Hepatocyte (in vitro differentiated cells): Measurements from ENCODE around the gene KIAA0040. TPM values are rescaled to one million over a fixed set of nuclear protein-coding genes. Genes with fewer than 3 reads are reported as not detected.

Experiments used
- DNase-seq: peaks from one replicate; pipeline ENCODE4 v3.0.0-alpha.2; 2016; ENCODE audit warnings: low spot score
- H2AFZ ChIP-seq: fragments of 200-600 bp; sonication (generic); 2 replicates; pipeline ENCODE4 v1.6.0; 2016; ENCODE audit warnings: antibody characterized with exemption, mild to moderate bottlenecking
- H3K27ac ChIP-seq: fragments of 200-600 bp; sonication (generic); 2 replicates; pipeline ENCODE4 v1.5.1; 2016; ENCODE audit warnings: mild to moderate bottlenecking
- H3K27me3 ChIP-seq: fragments of 200-600 bp; sonication (generic); 2 replicates; pipeline ENCODE4 v1.6.1; 2016
- H3K36me3 ChIP-seq: fragments of 200-600 bp; sonication (generic); replicated peaks from 2 replicates; pipeline ENCODE4 v1.5.1; 2016; ENCODE audit warnings: low read depth; ENCODE audit not compliant: insufficient read depth
- H3K4me1 ChIP-seq: fragments of 200-600 bp; sonication (generic); 2 replicates; pipeline ENCODE4 v1.5.1; 2016; ENCODE audit warnings: mild to moderate bottlenecking, moderate library complexity; ENCODE audit not compliant: insufficient read depth
- H3K4me2 ChIP-seq: fragments of 200-600 bp; sonication (generic); 2 replicates; pipeline ENCODE4 v1.6.0; 2016
- H3K4me3 ChIP-seq: fragments of 200-600 bp; sonication (generic); 2 replicates; pipeline ENCODE4 v1.5.1; 2016; ENCODE audit warnings: mild to moderate bottlenecking
- H3K79me2 ChIP-seq: fragments of 200-600 bp; sonication (generic); 2 replicates; pipeline ENCODE4 v1.6.0; 2017; ENCODE audit warnings: mild to moderate bottlenecking
- H3K9me2 ChIP-seq: fragments of 200-600 bp; sonication (generic); replicated peaks from 2 replicates; pipeline ENCODE4 v1.6.0; 2017; ENCODE audit warnings: mild to moderate bottlenecking; ENCODE audit not compliant: insufficient read depth
- H3K9me3 ChIP-seq: fragments of 200-600 bp; sonication (generic); 2 replicates; pipeline ENCODE4 v1.5.1; 2016; ENCODE audit warnings: low read depth, mild to moderate bottlenecking
- H4K20me1 ChIP-seq: fragments of 200-600 bp; sonication (generic); 2 replicates; pipeline ENCODE4 v1.6.0; 2016; ENCODE audit warnings: mild to moderate bottlenecking; ENCODE audit not compliant: insufficient read depth, poor library complexity, severe bottlenecking
- CTCF ChIP-seq: fragments of 200-600 bp; sonication (generic); IDR thresholded peaks from 2 replicates; pipeline ENCODE4 v1.5.1; 2016; ENCODE audit warnings: antibody characterized with exemption, mild to moderate bottlenecking; ENCODE audit not compliant: poor library complexity
- EZH2 ChIP-seq: fragments of 200-600 bp; sonication (generic); IDR thresholded peaks from 2 replicates; pipeline ENCODE4 v1.6.1; 2016; ENCODE audit warnings: antibody characterized with exemption, mild to moderate bottlenecking, borderline replicate concordance
- EZH2phosphoT487 ChIP-seq: fragments of 200-600 bp; sonication (generic); IDR thresholded peaks from one replicate; pipeline ENCODE4 v1.6.1; 2018; ENCODE audit warnings: antibody characterized with exemption, mild to moderate bottlenecking, low read depth, moderate library complexity; ENCODE audit not compliant: unreplicated experiment, severe bottlenecking
- WGBS: methylation state at CpG from one replicate; pipeline ENCODE4 v1.1.6; 2016; ENCODE audit warnings: low lambda C conversion rate; ENCODE audit errors: missing lambda C conversion rate; 5-methylcytosine and 5-hydroxymethylcytosine counted together
- polyA plus RNA-seq: library from polyadenylated mRNA; unstranded; fragments of >200 nt; fragmentation: Nextera tagmentation; extraction: Ambion mirVana; gene quantifications from 2 replicates; pipeline ENCODE4 v1.2.1, GENCODE V29; 2016
- total RNA-seq: library from RNA; depleted of rRNA; stranded (reverse); fragments of >200 nt; gene quantifications from 2 replicates; pipeline ENCODE4 v1.2.3, GENCODE V29; 2014

KIAA0040 gene
- total and polyA plus RNA-seq, 2 experiments from 2014 or later = 4.5 to 8.1 TPM

GRCh38 chr1:175218786-175219434, 26.3 kb upstream of the KIAA0040 start:
- TF ChIP-seq EZH2phosphoT487 = no peak
- no peak for TF ChIP-seq EZH2
- no peak for TF ChIP-seq CTCF
- 42% methylated on average over 5 of the region's 5 CpGs for WGBS
- Histone ChIP-seq H3K27me3 (no peaks in the 10 kb centered on the region), H3K36me3 (no peaks in the 10 kb centered on the region), H4K20me1 (no peaks in the 10 kb centered on the region), H3K4me2 (peak overlapping the region; percentile 37), H3K27ac (peak overlapping the region; percentile 85), H3K9me2 (no peaks in the 10 kb centered on the region), H3K4me1 (peaks cover 20% of the 10 kb centered on the region), H2AFZ (no peak overlapping the region), H3K79me2 (no peaks in the 10 kb centered on the region), H3K9me3 (no peaks in the 10 kb centered on the region), H3K4me3 (no peak overlapping the region)
- DNase-seq = peak; percentile 62

- H2AFZ ChIP-seq = no peak overlapping the region
- no peak for TF ChIP-seq EZH2phosphoT487
- no peak for TF ChIP-seq CTCF
- no peak for TF ChIP-seq EZH2
- H4K20me1 ChIP-seq = no peaks in the 10 kb centered on the region
- H3K4me2 ChIP-seq = peak overlapping the region; percentile 37
- no peaks in the 10 kb centered on the region for H3K9me3 ChIP-seq
- H3K27me3 ChIP-seq = no peaks in the 10 kb centered on the region
- H3K79me2 ChIP-seq = no peaks in the 10 kb centered on the region
- H3K9me2 ChIP-seq = no peaks in the 10 kb centered on the region
- peak overlapping the region; percentile 85 for H3K27ac ChIP-seq
- no peaks in the 10 kb centered on the region for H3K36me3 ChIP-seq
- peaks cover 20% of the 10 kb centered on the region for H3K4me1 ChIP-seq
- peak; percentile 22 for DNase-seq
- WGBS = 58% methylated on average over 10 of the region's 10 CpGs
- H3K4me3 ChIP-seq = no peak overlapping the region
These were observed 25.4 kb upstream of the KIAA0040 start for GRCh38 chr1:175217721-175218531.

GRCh38 chr1:175216444-175216843, 23.9 kb upstream of the KIAA0040 start:
- Histone ChIP-seq H3K36me3 (no peaks in the 10 kb centered on the region), H3K9me2 (no peaks in the 10 kb centered on the region), H3K4me3 (no peak overlapping the region), H2AFZ (no peak overlapping the region), H3K79me2 (no peaks in the 10 kb centered on the region), H3K27ac (no peak overlapping the region), H3K4me1 (peaks cover 14% of the 10 kb centered on the region), H4K20me1 (no peaks in the 10 kb centered on the region), H3K9me3 (no peaks in the 10 kb centered on the region), H3K27me3 (no peaks in the 10 kb centered on the region), H3K4me2 (no peak overlapping the region)
- no peak for DNase-seq
- TF ChIP-seq EZH2phosphoT487 (no peak), EZH2 (no peak)
- 85% methylated on average over 2 of the region's 2 CpGs for whole genome bisulfite sequencing

- no peaks in the 10 kb centered on the region for H3K9me3 ChIP-seq
- no peak for DNase-seq
- no peaks in the 10 kb centered on the region for H3K36me3 ChIP-seq
- H3K27me3 ChIP-seq = no peaks in the 10 kb centered on the region
- 100% methylated on average over 1 of the region's 1 CpG for WGBS
- no peaks in the 10 kb centered on the region for H4K20me1 ChIP-seq
- H2AFZ ChIP-seq = no peak overlapping the region
- no peaks in the 10 kb centered on the region for H3K9me2 ChIP-seq
- TF ChIP-seq EZH2phosphoT487 (no peak), EZH2 (no peak), CTCF (no peak)
- H3K4me2 ChIP-seq = no peak overlapping the region
- H3K27ac ChIP-seq = no peak overlapping the region
- H3K4me1 ChIP-seq = no peaks in the 10 kb centered on the region
- no peaks in the 10 kb centered on the region for H3K79me2 ChIP-seq
- H3K4me3 ChIP-seq = no peak overlapping the region
These were observed 19.1 kb upstream of the KIAA0040 start for GRCh38 chr1:175211656-175212055.
